ENCODE measurements around the gene ARHGAP10. TPM values are rescaled to one million over a fixed set of nuclear protein-coding genes. Genes with fewer than 3 reads are reported as not detected.

ARHGAP10 gene
- total and polyA plus RNA-seq, 2 donors from 2014 or later, result 13.4 to 20.3 TPM

DNA sequence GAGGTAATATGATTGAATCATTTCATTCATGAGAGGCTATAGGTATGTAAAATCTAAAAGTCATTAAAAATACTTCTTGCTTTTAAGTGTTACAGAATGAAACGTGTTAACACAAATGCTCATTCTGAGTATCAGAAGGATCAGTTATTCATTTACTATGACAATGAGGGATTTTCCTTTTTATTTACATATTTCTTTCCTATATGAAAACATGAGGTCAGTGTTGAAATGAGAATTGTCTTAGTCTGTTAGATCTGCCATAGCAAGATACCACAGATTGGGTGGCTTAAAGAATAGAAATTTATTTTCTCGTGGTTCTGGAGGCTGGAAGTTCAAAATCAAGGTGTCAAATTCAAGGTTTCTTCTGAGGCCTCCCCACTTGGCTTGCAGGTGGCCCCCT is 181.2 kb downstream of the ARHGAP10 start:
- intact Hi-C loops (cut with DNase I), result no loop called here
- TF ChIP-seq, protein P1, sequence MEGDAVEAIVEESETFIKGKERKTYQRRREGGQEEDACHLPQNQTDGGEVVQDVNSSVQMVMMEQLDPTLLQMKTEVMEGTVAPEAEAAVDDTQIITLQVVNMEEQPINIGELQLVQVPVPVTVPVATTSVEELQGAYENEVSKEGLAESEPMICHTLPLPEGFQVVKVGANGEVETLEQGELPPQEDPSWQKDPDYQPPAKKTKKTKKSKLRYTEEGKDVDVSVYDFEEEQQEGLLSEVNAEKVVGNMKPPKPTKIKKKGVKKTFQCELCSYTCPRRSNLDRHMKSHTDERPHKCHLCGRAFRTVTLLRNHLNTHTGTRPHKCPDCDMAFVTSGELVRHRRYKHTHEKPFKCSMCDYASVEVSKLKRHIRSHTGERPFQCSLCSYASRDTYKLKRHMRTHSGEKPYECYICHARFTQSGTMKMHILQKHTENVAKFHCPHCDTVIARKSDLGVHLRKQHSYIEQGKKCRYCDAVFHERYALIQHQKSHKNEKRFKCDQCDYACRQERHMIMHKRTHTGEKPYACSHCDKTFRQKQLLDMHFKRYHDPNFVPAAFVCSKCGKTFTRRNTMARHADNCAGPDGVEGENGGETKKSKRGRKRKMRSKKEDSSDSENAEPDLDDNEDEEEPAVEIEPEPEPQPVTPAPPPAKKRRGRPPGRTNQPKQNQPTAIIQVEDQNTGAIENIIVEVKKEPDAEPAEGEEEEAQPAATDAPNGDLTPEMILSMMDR (IDR thresholded peaks at IDR 0.05; ENCODE audit: borderline replicate concordance, extremely low read depth, insufficient read depth), result no peak

DNA sequence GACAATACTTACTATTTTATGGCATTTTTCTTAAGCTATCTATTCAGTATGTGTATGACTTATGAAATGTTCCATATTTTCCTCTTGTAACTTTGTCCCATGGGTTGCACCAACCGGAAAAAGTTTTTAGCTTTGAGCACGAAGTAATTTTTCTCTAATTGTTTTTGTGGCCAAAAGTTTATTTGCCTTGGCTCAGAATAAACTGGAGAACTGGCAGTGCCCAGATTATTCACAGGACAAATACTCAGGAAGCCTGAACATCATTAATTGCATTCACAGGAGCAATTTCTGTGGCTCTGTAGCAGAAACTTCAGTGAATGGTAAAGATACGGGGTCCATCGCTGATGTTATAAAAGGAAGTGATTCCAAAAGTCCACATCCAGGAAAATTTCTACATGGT is 184.5 kb downstream of the ARHGAP10 start:
- no peaks in the 10 kb centered on the region for H3K9me3 ChIP-seq (ENCODE audit: control insufficient read depth in 2 of 3, insufficient read depth in 1 of 3, low read length in 3 of 3)

More for the DNA sequence above, 181.2 kb downstream of the ARHGAP10 start:
- DNase-seq (no peak), FAIRE-seq (no peak)
- H3K9ac ChIP-seq (ENCODE audit: low read length in 3 of 3), result no peak overlapping the region
- no peaks in the 10 kb centered on the region for H3K4me1 ChIP-seq (ENCODE audit: control insufficient read depth in 2 of 3, insufficient read depth in 2 of 3, low read depth in 1 of 3, low read length in 3 of 3)
- H3K9me3 ChIP-seq (ENCODE audit: control insufficient read depth in 2 of 3, insufficient read depth in 1 of 3, low read length in 3 of 3), result no peaks in the 10 kb centered on the region
- H3K4me3 ChIP-seq (ENCODE audit: low read length in 3 of 3), result no peak overlapping the region
- no peaks in the 10 kb centered on the region for H3K27me3 ChIP-seq (ENCODE audit: control insufficient read depth, insufficient read depth, low read length)
- no peak overlapping the region for H3K27ac ChIP-seq (ENCODE audit: low read depth in 2 of 2, low read length in 2 of 2)
- H3K36me3 ChIP-seq (ENCODE audit: control insufficient read depth in 2 of 3, insufficient read depth in 3 of 3, low read length in 3 of 3), result peaks cover 0 to 5% (median 3%) of the 10 kb centered on the region in 3 donors

DNA sequence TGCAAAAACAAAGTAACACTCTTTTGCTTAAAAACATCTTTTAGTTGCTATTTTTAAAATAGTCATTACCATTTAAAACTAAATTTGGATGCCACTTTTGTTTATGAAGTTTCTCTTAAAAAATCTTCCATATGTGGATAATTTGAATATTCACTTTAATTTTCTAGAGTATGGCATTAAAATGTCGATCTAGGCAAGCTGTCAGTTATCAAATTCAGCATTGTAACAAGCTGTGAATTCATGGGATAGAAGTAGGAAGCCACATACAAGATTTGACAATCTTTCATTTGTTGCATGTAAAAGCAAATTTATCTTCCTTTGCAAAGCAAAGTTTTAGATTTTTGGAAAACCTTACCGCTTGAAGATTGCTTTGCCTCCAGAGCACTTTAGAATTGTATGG is 191.5 kb downstream of the ARHGAP10 start:
- intact Hi-C loops (cut with DNase I), result no loop called here
- H3K27ac ChIP-seq (ENCODE audit: low read depth in 2 of 2, low read length in 2 of 2), result no peak overlapping the region
- FAIRE-seq (no peak), DNase-seq (no peak)
- no peaks in the 10 kb centered on the region for H3K27me3 ChIP-seq (ENCODE audit: control insufficient read depth, insufficient read depth, low read length)
- H3K4me1 ChIP-seq (ENCODE audit: control insufficient read depth in 2 of 3, insufficient read depth in 2 of 3, low read depth in 1 of 3, low read length in 3 of 3), result no peaks in the 10 kb centered on the region
- no peaks in the 10 kb centered on the region for H3K9me3 ChIP-seq (ENCODE audit: control insufficient read depth in 2 of 3, insufficient read depth in 1 of 3, low read length in 3 of 3)
- H3K4me3 ChIP-seq (ENCODE audit: low read length in 3 of 3), result no peak overlapping the region
- H3K36me3 ChIP-seq (ENCODE audit: control insufficient read depth in 2 of 3, insufficient read depth in 3 of 3, low read length in 3 of 3), result peaks cover 0 to 6% (median 0%) of the 10 kb centered on the region in 3 donors
- TF ChIP-seq, protein P1 (IDR thresholded peaks at IDR 0.05; ENCODE audit: borderline replicate concordance, extremely low read depth, insufficient read depth), result no peak
- H3K9ac ChIP-seq (ENCODE audit: low read length in 3 of 3), result no peak overlapping the region

More for the DNA sequence above, 184.5 kb downstream of the ARHGAP10 start:
- H3K27ac ChIP-seq (ENCODE audit: low read depth in 2 of 2, low read length in 2 of 2), result no peak overlapping the region
- no peak overlapping the region for H3K4me3 ChIP-seq (ENCODE audit: low read length in 3 of 3)
- DNase-seq (no peak), FAIRE-seq (no peak)
- peaks cover 0 to 5% (median 3%) of the 10 kb centered on the region in 3 donors for H3K36me3 ChIP-seq (ENCODE audit: control insufficient read depth in 2 of 3, insufficient read depth in 3 of 3, low read length in 3 of 3)
- H3K27me3 ChIP-seq (ENCODE audit: control insufficient read depth, insufficient read depth, low read length), result no peaks in the 10 kb centered on the region
- TF ChIP-seq, protein P1 (IDR thresholded peaks at IDR 0.05; ENCODE audit: borderline replicate concordance, extremely low read depth, insufficient read depth), result no peak
- H3K9ac ChIP-seq (ENCODE audit: low read length in 3 of 3), result no peak overlapping the region
- intact Hi-C loops (cut with DNase I), result no loop called here
- no peaks in the 10 kb centered on the region for H3K4me1 ChIP-seq (ENCODE audit: control insufficient read depth in 2 of 3, insufficient read depth in 2 of 3, low read depth in 1 of 3, low read length in 3 of 3)

DNA sequence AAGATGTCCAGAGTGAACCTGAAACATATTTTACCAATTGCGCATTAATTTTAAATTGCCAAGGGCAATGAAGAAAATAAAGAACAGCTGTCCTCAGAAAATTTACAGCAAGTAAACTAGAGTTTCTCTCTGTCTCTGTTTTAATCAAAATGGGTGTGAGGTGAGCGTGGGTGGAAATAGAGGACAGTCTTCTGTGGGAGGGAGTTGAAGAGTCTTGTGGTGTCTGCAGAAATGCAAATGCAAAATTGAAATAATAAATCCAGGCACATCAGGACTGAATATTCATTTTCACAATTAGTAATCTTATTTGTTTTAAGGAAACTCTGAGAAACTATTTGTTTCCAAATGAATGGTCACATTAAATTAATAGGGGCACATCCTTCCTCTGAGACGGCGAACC is 192.0 kb downstream of the ARHGAP10 start:
- H3K36me3 ChIP-seq (ENCODE audit: control insufficient read depth in 2 of 3, insufficient read depth in 3 of 3, low read length in 3 of 3), result peaks cover 0 to 6% (median 0%) of the 10 kb centered on the region in 3 donors
- no peaks in the 10 kb centered on the region for H3K9me3 ChIP-seq (ENCODE audit: control insufficient read depth in 2 of 3, insufficient read depth in 1 of 3, low read length in 3 of 3)
- TF ChIP-seq, protein P1 (IDR thresholded peaks at IDR 0.05; ENCODE audit: borderline replicate concordance, extremely low read depth, insufficient read depth), result no peak
- H3K4me3 ChIP-seq (ENCODE audit: low read length in 3 of 3), result no peak overlapping the region
- intact Hi-C loops (cut with DNase I), result no loop called here
- no peaks in the 10 kb centered on the region for H3K27me3 ChIP-seq (ENCODE audit: control insufficient read depth, insufficient read depth, low read length)
- no peak overlapping the region for H3K9ac ChIP-seq (ENCODE audit: low read length in 3 of 3)
- no peak for FAIRE-seq
- no peak for DNase-seq
- no peak overlapping the region for H3K27ac ChIP-seq (ENCODE audit: low read depth in 2 of 2, low read length in 2 of 2)
- H3K4me1 ChIP-seq (ENCODE audit: control insufficient read depth in 2 of 3, insufficient read depth in 2 of 3, low read depth in 1 of 3, low read length in 3 of 3), result no peaks in the 10 kb centered on the region

Data from kidney (tissue), 14 donors.